NCI-H187 (cell line): ENCODE results near the gene DISC1.
"Not testable (repeated sequence)": the region's sequence is repeated elsewhere in the genome, so short reads cannot be mapped to it uniquely, and the experiment has no call there.

Source experiments
- DNase-seq, 2 experiments: peaks; one replicate each; lab custom pipeline; 2025; lab: John Stamatoyannopoulos, UW

DISC1 gene

GRCh38 chr1:231639819-231640218 lies 13.2 kb downstream of the DISC1 start:
- no peak for DNase-seq

GRCh38 chr1:231641444-231641843 lies 14.9 kb downstream of the DISC1 start:
- not testable (repeated sequence) for DNase-seq

DNA sequence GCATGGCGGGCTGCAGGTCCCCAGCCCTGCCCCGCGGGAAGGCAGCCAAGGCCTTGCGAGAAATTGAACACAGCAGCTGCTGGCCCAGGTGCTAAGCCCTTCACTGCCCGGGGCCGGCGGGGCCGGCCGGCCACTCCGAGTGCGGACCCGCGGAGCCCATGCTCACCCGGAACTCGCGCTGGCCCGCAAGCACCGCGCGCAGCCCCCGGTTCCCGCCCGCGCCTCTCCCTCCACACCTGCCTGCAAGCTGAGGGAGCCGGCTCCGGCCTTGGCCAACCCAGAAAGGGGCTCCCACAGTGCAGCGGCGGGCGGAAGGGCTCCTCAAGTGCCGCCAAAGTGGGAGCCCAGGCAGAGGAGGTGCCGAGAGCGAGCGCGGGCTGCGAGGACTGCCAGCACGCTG lies 15.5 kb downstream of the DISC1 start:
- not testable (repeated sequence) for DNase-seq

DNA sequence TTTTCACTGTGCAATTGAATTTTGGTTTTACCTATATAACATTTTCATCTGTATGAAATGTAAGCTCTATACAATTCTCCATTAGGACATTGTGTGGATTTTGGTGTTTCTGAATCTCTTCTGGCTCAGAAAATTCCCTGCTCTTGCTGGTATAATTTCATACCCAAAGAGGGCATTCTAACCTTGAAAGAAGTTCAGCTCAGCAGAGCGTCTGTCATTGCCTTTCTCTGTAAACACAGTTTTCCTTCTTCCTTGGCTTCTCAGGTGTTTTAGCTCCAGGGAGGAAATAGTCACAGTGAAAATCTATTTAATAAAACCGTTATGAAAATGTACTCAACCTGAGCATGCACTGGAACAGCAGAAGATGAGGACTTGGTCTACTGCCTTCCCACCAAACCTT lies 16.0 kb downstream of the DISC1 start:
- DNase-seq, result no peak

- no peak for DNase-seq
Measured at GRCh38 chr1:231643071-231643934, 16.7 kb downstream of the DISC1 start.

DNA sequence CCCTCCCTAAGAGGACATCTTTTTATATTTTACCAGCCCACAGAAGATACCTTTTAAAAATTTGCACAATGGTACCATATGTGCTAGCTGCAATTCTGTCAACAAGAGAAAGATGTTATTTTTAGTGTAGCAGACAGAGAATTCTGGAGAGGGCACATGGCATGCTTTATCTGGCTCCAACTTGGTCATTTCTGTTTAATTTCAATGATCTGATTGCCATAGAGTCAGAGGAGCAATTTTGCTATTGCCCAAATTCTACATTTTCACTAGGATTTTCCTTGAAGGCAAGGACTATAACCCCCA lies 17.3 kb downstream of the DISC1 start:
- no peak for DNase-seq

GRCh38 chr1:231645634-231646033 lies 19.0 kb downstream of the DISC1 start:
- DNase-seq, result not testable (repeated sequence)

DNA sequence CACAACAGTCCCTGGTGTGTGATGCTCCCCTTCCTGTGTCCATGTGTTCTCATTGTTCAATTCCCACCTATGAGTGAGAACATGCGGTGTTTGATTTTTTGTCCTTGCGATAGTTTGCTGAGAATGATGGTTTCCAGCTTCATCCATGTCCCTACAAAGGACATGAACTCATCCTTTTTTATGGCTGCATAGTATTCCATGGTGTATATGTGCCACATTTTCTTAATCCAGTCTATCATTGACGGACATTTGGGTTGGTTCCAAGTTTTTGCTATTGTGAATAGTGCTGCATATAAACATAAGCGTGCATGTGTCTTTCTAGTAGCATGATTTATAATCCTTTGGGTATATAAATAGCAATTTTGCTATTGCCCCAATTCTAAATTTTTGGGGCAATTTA lies 19.6 kb downstream of the DISC1 start:
- DNase-seq, result not testable (repeated sequence)

DNA sequence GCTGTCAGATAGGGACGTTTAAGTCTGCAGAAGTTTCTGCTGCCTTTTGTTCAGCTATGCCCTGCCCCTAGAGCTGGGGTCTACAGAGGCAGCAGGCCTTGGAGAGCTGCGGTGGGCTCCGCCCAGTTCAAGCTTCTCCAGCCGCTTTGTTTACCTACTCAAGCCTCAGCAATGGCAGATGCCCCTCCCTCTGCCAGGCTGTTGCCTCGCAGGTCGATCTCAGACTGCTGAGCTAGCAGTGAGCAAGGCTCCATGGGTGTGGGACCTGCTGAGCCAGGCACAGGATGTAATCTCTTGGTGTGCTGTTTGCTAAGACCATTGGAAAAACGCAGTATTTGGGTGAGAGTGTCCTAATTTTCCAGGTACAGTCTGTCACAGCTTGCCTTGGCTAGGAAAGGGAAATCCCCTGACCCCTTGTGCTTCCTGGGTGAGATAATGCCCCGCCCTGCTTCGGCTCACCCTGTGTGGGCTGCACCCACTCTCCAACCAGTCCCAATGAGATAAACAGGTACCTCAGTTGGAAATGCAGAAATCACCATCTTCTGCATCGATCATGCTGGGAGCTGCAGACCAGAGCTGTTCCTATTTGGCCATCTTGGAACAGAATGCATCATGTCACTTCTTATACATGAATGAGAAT lies 25.2 kb downstream of the DISC1 start:
- DNase-seq, result not testable (repeated sequence)

DNA sequence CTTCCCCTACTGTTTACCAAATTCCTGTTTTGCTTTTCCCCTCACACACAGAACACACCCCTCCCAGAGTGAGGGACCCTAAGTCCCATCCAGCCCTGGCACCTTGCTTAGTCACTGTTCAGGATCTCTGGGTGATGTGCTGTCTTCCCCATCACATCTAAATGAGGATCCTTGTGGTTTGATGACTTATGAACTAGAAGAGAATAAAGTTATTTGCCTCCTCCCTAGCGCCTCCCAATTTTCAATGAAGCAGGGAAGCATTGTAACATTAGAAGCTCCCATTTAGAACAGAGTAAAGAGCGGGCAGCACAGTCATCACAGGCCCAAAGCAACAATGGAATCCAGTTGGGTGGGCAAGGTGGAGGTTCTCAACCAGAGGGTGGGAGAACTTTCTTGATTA lies 27.0 kb downstream of the DISC1 start:
- no peak for DNase-seq

- no peak for DNase-seq
Measured at GRCh38 chr1:231656741-231657140, 30.2 kb downstream of the DISC1 start.

DNA sequence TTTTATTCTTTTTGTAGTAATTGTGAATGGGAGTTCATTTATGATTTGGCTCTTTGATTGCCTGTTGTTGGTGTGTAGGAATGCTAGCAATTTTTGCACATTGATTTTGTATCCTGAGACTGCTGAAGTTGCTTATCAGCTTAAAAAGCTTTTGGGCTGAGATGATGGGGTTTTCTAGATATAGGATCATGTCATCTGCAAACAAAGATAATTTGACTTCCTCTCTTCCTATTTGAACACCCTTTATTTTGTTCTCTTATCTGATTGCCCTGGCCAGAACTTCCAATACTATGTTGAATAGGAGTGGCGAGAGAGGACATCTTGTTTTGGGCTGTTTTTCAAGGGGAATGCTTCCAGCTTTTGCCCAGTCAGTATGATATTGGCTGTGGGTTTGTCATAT lies 31.6 kb downstream of the DISC1 start:
- DNase-seq, result not testable (repeated sequence)

DNA sequence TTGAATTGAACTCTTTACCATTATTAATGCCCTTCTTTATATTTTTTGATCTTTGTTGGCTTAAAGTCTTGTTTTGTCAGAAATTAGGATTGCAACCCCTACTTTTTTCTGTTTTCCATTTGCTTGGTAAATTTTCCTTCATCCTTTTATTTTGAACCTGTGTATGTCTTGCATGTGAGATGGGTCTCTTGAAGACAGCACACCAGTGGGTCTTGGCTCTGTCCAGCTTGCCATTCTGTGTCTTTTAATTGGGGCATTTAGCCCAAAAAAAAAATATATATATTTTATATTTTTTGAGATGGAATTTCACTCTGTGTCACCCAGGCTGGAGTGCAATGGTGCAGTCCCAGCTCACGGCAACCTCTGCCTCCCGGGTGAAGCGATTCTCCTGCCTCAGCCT lies 33.6 kb downstream of the DISC1 start:
- no peak for DNase-seq

DNA sequence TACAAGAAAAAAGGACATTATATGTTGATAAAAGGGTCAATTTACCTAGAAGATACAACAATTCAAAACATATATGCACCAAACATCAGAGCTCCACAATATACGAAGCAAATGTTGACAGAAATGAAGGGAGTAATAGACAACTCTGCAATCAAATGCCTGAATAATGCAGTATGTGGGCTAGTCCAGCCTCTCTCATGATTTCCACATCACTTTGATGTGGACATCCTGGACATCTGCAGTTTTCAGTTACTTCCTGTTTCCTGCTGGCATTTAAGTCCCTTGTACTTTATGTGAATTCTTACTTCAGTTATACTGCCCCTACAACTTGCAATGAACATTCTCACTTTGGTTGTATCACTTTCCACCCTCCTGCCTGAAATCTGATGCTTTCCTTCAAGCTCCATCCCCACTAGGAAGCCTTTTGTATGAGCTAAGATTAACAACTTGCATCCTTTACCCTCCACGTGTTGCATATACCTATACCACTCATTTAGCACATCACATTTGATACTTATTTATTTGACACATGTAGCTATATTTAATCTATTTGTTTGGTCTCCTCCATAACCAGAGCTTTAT lies 36.7 kb downstream of the DISC1 start:
- no peak for DNase-seq

- DNase-seq, result no peak
Measured at GRCh38 chr1:231665101-231665500, 38.5 kb downstream of the DISC1 start.

GRCh38 chr1:231665726-231666125 lies 39.1 kb downstream of the DISC1 start:
- no peak for DNase-seq

- no peak for DNase-seq
Measured at GRCh38 chr1:231666220-231666936, 39.8 kb downstream of the DISC1 start.

- DNase-seq, result no peak
Measured at GRCh38 chr1:231666937-231667608, 40.5 kb downstream of the DISC1 start.

DNA sequence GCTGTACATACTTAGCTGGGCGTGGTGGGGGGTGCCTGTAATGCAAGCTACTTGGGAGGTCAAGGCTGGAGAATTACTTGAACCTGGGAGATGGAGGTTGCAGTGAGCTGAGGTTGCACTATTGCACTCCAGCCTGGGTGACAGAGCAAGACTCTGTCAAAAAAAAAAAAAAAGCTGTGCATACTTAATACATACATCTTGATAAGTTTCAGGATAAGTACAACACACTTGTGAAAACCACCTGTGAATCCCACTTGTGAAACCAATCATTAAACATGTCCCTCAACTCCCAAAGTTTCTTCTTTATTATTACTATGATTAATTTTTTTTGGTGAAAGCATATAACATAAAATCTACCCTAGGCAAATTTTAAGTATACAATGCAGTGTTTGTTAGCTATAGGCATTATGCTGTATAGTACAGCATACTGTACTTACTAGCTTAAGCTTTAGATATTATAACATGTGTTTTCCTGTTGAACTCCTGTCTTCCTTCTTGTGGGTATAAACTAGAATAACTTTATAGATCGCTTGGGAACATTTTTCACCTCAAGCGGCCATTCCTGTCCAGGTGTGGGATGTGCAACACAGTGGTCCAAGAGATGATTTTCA lies 41.4 kb downstream of the DISC1 start:
- DNase-seq, result no peak

- no peak for DNase-seq
Measured at GRCh38 chr1:231668826-231669225, 42.2 kb downstream of the DISC1 start.

DNA sequence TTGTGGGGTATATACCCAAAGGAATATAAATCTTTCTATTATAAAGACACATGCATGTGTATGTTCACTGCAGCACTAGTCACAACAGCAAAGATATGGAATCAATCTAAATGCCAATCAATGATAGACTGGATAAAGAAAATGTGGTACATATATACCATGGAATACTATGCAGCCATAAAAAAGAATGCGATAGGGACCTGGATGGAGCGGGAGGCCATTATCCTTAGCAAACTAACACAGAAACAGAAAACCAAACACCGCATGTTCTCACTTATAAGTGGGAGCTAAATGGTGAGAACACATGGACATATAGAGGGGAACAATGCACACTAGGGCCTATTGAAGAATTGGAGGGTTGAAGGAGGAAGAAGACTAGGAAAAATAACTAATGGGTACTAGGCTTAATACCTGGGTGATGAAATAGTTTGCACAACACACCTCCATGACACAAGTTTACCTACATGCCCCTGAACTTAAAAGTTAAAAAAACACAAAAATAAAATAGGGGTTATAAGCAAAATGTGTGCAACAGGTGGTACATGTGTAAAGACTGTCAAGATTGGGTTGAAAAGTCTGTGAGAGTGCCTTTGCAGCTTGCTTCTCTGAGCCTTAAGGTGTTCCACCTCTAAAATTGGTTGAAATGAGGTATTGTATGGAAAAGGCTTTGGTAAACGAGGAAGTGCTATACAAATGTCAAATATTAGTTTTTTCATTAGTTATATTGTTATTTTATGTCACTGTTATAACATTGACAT lies 43.5 kb downstream of the DISC1 start:
- not testable (repeated sequence) for DNase-seq
